DND-41 (cell line): ENCODE measurements around the gene FBXL13.

Source experiments
- ATAC-seq: fragments of 200-7000 bp; cut with Tn5 transposase; 3 replicates; pipeline ENCODE4 v1.9.1; 2021; ENCODE audit warnings: low read depth; ENCODE audit not compliant: insufficient read depth
- DNase-seq: peaks from one replicate; pipeline ENCODE4 v3.0.0-alpha.2; 2020
- H2AFZ ChIP-seq: 2 replicates; pipeline ENCODE4 v1.6.0; 2012; ENCODE audit warnings: low read depth, low read length
- H3K27ac ChIP-seq: 2 replicates; pipeline ENCODE4 v1.5.1; 2012; ENCODE audit warnings: low read length, inconsistent platforms
- H3K27me3 ChIP-seq: fragments of 200-600 bp; sonication (generic); 2 replicates; pipeline ENCODE4 v1.6.0; 2012; ENCODE audit warnings: low read length, mild to moderate bottlenecking, inconsistent platforms; ENCODE audit not compliant: insufficient read depth, poor library complexity
- H3K36me3 ChIP-seq: 2 replicates; pipeline ENCODE4 v1.5.1; 2012; ENCODE audit warnings: low read length, inconsistent platforms; ENCODE audit not compliant: insufficient read depth
- H3K4me1 ChIP-seq: 2 replicates; pipeline ENCODE4 v1.5.1; 2012; ENCODE audit warnings: mild to moderate bottlenecking, low read length; ENCODE audit not compliant: insufficient read depth
- H3K4me2 ChIP-seq: 2 replicates; pipeline ENCODE4 v1.6.0; 2012; ENCODE audit warnings: mild to moderate bottlenecking, moderate library complexity, low read length, inconsistent platforms; ENCODE audit not compliant: insufficient read depth
- H3K4me3 ChIP-seq, 2 experiments: fragments of 200-600 bp in 1 of 2; shearing (Covaris generic) in 1 of 2; 2 replicates each; pipeline ENCODE4 v1.5.1; 2012 to 2016; ENCODE audit warnings: inconsistent platforms in 2 of 2, low read length in 2 of 2, mild to moderate bottlenecking in 2 of 2, low read depth in 1 of 2, moderate library complexity in 1 of 2
- H3K79me2 ChIP-seq: 2 replicates; pipeline ENCODE4 v1.6.0; 2012; ENCODE audit warnings: low read length, inconsistent platforms; ENCODE audit not compliant: insufficient read depth
- H3K9ac ChIP-seq: 2 replicates; pipeline ENCODE4 v1.6.0; 2012; ENCODE audit warnings: low read depth, mild to moderate bottlenecking, inconsistent platforms, low read length, moderate library complexity
- H3K9me3 ChIP-seq: 2 replicates; pipeline ENCODE4 v1.5.1; 2012; ENCODE audit warnings: low read length, moderate library complexity, mild to moderate bottlenecking, inconsistent platforms; ENCODE audit not compliant: insufficient read depth, severe bottlenecking
- H4K20me1 ChIP-seq: 2 replicates; pipeline ENCODE4 v1.6.0; 2012; ENCODE audit warnings: low read length; ENCODE audit not compliant: insufficient read depth
- CTCF ChIP-seq: IDR thresholded peaks from 2 replicates; pipeline ENCODE4 v1.5.1; 2012; ENCODE audit warnings: borderline replicate concordance, low read length, moderate library complexity, mild to moderate bottlenecking; ENCODE audit not compliant: poor library complexity, severe bottlenecking; ENCODE audit errors: extremely low read depth
- EZH2 ChIP-seq: IDR thresholded peaks from 3 replicates; pipeline ENCODE4 v1.6.1; 2012; ENCODE audit warnings: borderline replicate concordance, low read depth, mild to moderate bottlenecking, moderate library complexity, low read length, inconsistent platforms; ENCODE audit not compliant: severe bottlenecking

The FBXL13 gene

DNA sequence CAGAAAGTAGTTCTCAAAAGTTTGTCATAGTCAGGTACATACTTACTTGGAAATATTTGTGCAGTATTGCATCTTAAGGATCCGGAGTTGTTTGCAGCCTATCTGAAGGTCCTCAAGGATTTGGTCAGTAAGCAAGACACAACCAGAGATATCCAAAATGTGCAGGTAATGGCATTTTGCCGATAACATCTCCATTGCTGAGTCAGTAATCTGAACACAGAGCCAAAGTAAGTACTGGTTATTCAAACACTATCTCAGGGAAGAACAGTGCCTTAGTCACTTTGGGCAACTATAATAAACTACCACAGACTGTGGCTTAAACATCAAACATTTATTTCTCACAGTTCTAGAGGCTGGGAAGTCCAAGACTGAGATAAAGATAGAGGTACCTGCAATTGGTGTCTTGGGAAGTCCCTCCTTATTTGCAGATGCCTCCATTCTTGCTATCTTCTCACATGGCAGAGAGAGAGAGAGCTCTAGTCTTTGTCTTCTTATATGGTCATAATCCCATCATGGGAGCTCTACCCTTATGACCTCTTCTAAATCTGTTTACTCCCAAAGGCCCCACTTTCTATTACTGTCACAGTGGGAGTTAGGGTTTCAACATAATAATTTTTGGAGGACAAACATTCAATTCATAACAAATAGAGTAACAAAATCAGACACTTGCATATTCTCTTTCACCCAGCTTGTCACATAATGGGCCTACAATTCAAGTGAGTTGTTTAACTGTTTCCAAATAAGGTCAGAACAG lies 252.4 kb downstream of the FBXL13 start:
- Histone ChIP-seq H3K4me2 (no peak overlapping the region), H3K4me3 (no peak overlapping the region), H3K27ac (no peak overlapping the region), H3K9me3 (no peaks in the 10 kb centered on the region), H4K20me1 (no peaks in the 10 kb centered on the region), H3K27me3 (no peaks in the 10 kb centered on the region), H3K36me3 (no peaks in the 10 kb centered on the region), H3K79me2 (no peaks in the 10 kb centered on the region), H3K9ac (no peak overlapping the region), H2AFZ (no peak overlapping the region), H3K4me1 (no peaks in the 10 kb centered on the region)
- ATAC-seq (no peak), DNase-seq (no peak)
- no peak for TF ChIP-seq EZH2
- TF ChIP-seq CTCF = no peak

- Histone ChIP-seq H3K4me1 (no peaks in the 10 kb centered on the region), H2AFZ (no peak overlapping the region), H4K20me1 (no peaks in the 10 kb centered on the region), H3K9ac (no peak overlapping the region), H3K9me3 (no peaks in the 10 kb centered on the region), H3K4me3 (no peak overlapping the region), H3K27me3 (no peaks in the 10 kb centered on the region), H3K27ac (no peak overlapping the region), H3K79me2 (no peaks in the 10 kb centered on the region), H3K4me2 (no peak overlapping the region), H3K36me3 (no peaks in the 10 kb centered on the region)
- DNase-seq = no peak
- no peak for ATAC-seq
- TF ChIP-seq CTCF = no peak
- no peak for TF ChIP-seq EZH2
These were observed 255.4 kb downstream of the FBXL13 start for GRCh38 chr7:102819151-102819550.

GRCh38 chr7:102817616-102818573 lies 256.7 kb downstream of the FBXL13 start:
- DNase-seq = no peak
- Histone ChIP-seq H3K36me3 (no peaks in the 10 kb centered on the region), H4K20me1 (no peaks in the 10 kb centered on the region), H2AFZ (no peak overlapping the region), H3K4me1 (no peaks in the 10 kb centered on the region), H3K79me2 (no peaks in the 10 kb centered on the region), H3K4me2 (no peak overlapping the region), H3K27ac (no peak overlapping the region), H3K4me3 (no peak overlapping the region), H3K27me3 (no peaks in the 10 kb centered on the region), H3K9me3 (no peaks in the 10 kb centered on the region), H3K9ac (no peak overlapping the region)
- TF ChIP-seq CTCF (no peak), EZH2 (no peak)
- no peak for ATAC-seq
